ENCODE data around the gene PPP3CA.

- TF ChIP-seq CTCF (IDR thresholded peaks at IDR 0.05) (no peak), POLR2A (IDR thresholded peaks at IDR 0.05) (no peak)
These were observed 162.7 kb downstream of the PPP3CA start for GRCh38 chr4:101184668-101185067.
